Mesodermal cell (in vitro differentiated cells): Measurements from ENCODE around the gene MSI2.

Experiments used
- H3K27ac ChIP-seq: 2 replicates; pipeline ENCODE4 v1.7.0; 2013; ENCODE audit warnings: mild to moderate bottlenecking, low read depth, low read length, moderate library complexity; ENCODE audit not compliant: severe bottlenecking
- H3K36me3 ChIP-seq: 2 replicates; pipeline ENCODE4 v1.7.1; 2013; ENCODE audit warnings: mild to moderate bottlenecking, low read length, moderate library complexity; ENCODE audit not compliant: control insufficient read depth, insufficient read depth
- H3K4me1 ChIP-seq: one replicate; pipeline ENCODE4 v1.7.1; 2013; ENCODE audit warnings: mild to moderate bottlenecking, low read length; ENCODE audit not compliant: insufficient read depth, control insufficient read depth, poor library complexity, severe bottlenecking
- H3K4me3 ChIP-seq: 2 replicates; pipeline ENCODE4 v1.7.0; 2013; ENCODE audit warnings: low read length, control low read depth, mild to moderate bottlenecking; ENCODE audit not compliant: insufficient read depth, poor library complexity, severe bottlenecking; ENCODE audit errors: extremely low read depth
- H3K9me3 ChIP-seq: 2 replicates; pipeline ENCODE4 v1.7.1; 2013; ENCODE audit warnings: mild to moderate bottlenecking, low read length, moderate library complexity; ENCODE audit not compliant: control insufficient read depth
- WGBS, 2 experiments: methylation state at CpG; one replicate each; pipeline ENCODE4 v1.1.5; 2013; ENCODE audit warnings: missing lambda C conversion rate in 2 of 2; ENCODE audit not compliant: insufficient coverage in 2 of 2; 5-methylcytosine and 5-hydroxymethylcytosine counted together

MSI2 gene

DNA sequence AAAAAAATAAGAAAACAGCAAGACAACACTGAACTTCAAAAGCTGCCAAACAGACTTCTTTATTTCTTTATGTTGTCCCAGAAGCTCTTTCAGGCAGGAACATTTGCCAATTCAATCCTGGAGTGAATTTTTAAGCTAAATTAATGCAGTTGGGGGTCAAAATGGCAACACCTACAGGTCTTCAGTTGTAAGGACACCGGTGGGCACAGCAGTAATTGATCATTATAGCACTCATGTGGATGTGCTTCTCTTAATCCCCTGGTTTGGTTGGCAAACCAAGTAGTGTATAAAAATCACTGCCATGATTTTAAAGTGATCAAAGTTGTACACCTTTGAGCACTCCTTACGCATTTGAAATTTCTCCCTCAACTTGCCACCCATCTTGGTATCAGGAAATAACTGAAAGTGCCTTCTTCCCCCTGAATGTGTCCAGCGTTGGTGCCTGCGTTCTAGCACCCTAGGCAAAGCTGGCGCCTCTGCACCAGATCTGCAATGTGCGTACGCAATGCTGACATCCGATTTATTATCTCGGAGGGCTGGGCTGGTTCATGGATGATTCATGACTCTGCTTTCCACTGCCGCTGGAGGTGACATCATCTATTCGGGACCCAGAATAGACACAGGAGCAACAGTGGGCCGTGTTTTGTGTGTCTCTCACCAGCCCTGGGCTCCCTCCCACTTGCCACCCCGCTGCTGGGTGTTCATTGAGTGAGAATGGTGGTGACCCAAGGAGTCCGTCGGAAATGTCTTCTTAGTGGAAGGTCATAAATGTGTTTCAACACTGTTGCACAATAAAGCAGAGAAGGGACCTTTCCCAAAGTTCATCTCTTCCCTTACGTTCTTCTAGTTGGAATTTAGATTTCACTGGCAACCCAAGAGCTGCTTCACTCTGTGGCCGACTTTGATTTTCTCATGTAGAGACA lies 285.4 kb downstream of the MSI2 start:
- 91 to 93% methylated on average over 14 to 15 of the region's 17 CpGs for WGBS, 2 experiments

DNA sequence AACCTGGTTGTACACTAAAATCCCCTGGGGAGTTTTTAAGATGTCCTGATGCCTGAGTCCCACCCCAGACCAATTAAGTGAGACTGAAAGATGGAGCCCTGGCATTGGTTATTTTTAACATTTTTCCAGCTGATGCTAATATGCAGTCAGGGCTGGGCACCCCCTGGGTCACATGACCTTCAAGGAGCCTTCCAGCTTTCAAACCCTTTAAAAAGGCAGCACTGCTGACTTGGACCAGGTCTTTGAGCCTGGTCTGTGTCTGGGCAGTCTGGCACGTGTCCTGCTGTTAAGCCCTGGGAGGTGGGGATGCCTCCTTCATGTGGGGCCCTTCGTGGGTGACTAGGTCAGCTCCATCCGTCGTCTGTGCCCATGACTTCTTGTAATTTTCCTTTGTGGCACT lies 286.2 kb downstream of the MSI2 start:
- H3K27ac ChIP-seq = peak overlapping the region; percentile 58
- peaks cover 7% of the 10 kb centered on the region for H3K9me3 ChIP-seq
- peaks cover 68% of the 10 kb centered on the region for H3K4me1 ChIP-seq
- no peak overlapping the region for H3K4me3 ChIP-seq
- 67 to 100% methylated on average over 1 to 2 of the region's 4 CpGs for WGBS, 2 experiments
- H3K36me3 ChIP-seq = peaks cover 12% of the 10 kb centered on the region

More for the DNA sequence above, 285.4 kb downstream of the MSI2 start:
- H3K4me3 ChIP-seq = no peak overlapping the region
- peak overlapping the region; percentile 58 for H3K27ac ChIP-seq
- H3K9me3 ChIP-seq = peaks cover 7% of the 10 kb centered on the region
- H3K36me3 ChIP-seq = peaks cover 12% of the 10 kb centered on the region
- peaks cover 73% of the 10 kb centered on the region for H3K4me1 ChIP-seq

DNA sequence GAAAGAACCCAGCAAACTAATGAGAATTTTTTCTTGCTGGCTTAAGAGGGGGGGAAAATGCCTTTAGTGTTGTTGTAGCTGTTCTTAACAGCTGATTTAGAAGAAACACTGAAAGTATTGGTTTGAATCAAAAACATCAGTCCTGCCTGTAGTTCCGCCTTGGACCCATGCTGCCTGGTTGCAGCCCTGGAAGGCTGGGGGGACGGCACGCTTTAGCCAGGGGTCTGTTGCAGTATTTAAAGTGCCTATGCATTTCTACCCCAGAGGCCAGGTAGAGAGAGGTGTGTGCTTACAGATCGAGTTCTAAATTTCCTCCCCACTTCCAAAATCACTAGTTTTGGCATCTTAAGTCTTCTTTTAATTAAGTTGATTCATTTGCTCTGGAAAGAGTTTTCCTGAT lies 286.9 kb downstream of the MSI2 start:
- Histone ChIP-seq H3K36me3 (peaks cover 12% of the 10 kb centered on the region), H3K4me3 (no peak overlapping the region), H3K4me1 (peaks cover 68% of the 10 kb centered on the region), H3K27ac (no peak overlapping the region), H3K9me3 (peaks cover 7% of the 10 kb centered on the region)
- WGBS, 2 experiments = 87 to 100% methylated on average over 1 to 3 of the region's 4 CpGs

DNA sequence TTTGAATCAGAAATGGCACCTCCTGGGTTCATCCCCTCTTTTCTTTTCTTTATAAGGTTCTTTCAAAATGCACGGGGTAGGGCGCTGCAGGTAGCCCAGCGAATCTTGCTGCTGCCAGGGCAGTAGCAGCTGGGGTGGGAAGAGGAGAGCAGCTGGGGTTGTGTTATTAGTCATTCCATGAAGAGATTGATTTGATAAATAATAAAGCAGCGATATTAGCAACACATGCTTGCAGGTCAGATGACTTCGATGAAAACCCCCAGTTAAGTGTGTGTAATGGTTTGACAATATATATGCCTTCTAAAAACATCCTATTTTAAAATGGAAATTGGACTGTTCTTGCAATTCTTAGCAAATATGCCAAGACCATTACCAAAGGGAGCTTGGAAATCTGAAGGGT lies 288.1 kb downstream of the MSI2 start:
- Histone ChIP-seq H3K4me1 (peaks cover 70% of the 10 kb centered on the region), H3K27ac (no peak overlapping the region), H3K4me3 (no peak overlapping the region), H3K9me3 (peaks cover 7% of the 10 kb centered on the region), H3K36me3 (peaks cover 12% of the 10 kb centered on the region)
- WGBS, 2 experiments = 92 to 100% methylated on average over 1 to 2 of the region's 5 CpGs

DNA sequence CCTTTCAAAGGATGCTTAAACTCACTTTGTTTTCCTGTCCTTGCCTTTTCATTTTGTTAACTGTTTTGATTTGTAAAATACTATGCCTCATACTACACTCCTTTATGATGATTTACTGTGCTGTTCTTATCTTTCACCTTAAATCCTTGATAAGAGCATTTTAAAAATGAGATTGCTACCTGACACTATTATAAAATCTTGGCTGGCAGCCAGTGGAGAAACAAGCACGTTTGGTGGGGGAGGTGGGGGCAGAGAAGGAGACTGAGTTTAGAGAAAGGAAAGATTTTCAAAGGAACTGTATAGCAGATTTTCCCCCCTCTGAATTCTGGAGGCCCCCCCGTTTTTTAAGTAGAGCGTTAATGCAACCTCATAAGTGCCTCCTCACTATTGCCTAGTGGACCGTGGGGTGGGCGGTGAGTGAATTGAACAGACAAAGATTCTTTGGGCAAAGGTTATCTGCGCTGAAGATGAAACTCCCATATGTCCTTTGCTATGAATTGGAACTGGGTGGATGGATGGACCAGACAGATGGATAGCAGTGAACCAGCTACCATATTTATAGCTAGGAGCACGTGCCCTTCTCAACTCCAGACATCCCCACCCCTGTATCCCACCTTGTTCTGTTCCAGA lies 288.6 kb downstream of the MSI2 start:
- Histone ChIP-seq H3K4me1 (peaks cover 72% of the 10 kb centered on the region), H3K36me3 (peaks cover 12% of the 10 kb centered on the region), H3K27ac (peak overlapping the region; percentile 36), H3K4me3 (no peak overlapping the region), H3K9me3 (peaks cover 7% of the 10 kb centered on the region)
- 87 to 100% methylated on average over 3 to 4 of the region's 7 CpGs for WGBS, 2 experiments

DNA sequence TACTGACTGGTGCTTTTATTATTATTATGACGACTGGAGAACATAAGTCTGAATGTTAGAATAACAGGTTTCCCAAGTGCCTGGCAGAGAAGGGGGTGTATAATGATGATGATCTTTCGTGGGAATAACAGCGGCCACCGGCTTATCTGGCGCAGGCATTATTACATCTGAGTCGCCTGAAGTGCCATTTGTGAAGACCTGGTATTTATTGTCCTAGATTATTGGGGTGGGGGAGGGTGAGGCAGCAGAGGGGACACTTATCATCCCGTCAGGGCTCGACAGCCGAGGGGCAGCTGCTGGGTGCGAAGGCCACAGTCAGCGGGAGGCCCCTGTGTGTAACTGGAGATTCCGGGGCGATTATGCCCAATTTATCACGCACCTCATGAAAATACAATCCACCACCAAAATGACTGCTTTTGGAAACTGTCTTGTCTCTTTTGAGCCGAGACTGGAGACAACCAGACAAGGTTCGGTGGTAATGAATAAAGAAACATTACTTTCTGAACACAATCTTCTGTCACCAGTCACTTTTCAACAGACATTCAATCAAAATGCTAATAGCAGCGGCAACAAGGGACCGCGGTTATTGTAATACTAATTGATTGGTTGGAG lies 289.5 kb downstream of the MSI2 start:
- Histone ChIP-seq H3K27ac (peak overlapping the region; percentile 37), H3K4me3 (no peak overlapping the region), H3K4me1 (peaks cover 75% of the 10 kb centered on the region), H3K36me3 (peaks cover 5% of the 10 kb centered on the region), H3K9me3 (no peaks in the 10 kb centered on the region)
- WGBS, 2 experiments = 81 to 93% methylated on average over 12 of the region's 19 CpGs

DNA sequence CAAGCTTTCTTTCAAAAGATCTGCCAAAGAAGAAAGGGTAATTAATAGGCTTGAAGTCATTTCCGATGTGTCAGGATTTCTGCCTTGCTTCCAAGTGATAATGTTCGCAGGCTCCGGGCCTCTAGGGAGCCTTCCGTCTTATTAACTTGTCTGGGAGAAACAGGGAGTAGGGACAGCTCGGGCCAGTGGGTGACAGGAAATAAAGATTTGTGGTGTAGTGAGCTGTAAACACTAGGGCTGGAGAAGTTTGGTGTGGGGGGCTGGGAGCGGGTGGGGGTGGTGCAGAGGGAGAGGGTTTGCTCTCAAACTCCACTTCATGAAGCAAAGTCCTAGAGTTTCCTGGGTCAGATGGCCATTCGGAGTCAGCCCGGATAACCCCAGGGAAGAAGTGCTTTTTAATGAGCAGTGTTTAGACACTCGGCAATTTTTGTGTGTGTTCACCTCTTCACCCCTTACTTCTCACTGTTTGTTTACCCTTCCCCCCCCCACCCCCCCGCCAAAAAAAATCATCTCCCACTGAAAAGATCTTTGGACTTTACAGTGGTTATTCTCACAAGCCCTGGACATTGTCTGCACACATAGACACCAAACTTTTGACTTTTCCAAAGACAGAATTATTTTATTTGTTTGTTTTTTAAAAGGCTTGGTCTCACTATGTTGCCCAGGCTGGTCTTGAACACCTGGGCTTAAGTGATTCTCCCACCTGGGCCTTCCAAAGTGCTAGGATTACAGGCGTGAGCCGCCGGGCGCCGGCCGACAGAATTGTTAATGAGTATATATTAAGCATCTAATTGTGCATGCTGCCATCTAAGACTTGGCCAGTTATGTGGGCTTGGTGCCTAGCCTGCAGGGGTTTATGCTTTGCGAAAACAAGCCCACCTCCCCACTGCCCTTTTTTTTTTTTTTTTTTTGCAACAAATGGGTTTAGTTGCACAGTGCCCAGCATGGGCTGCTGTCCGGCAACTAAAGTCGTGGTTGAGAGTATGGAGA lies 292.4 kb downstream of the MSI2 start:
- no peak overlapping the region for H3K4me3 ChIP-seq
- peak overlapping the region; percentile 89 for H3K27ac ChIP-seq
- H3K36me3 ChIP-seq = peaks cover 8% of the 10 kb centered on the region
- 0 to 67% methylated on average over 1 to 14 of the region's 19 CpGs for WGBS, 2 experiments
- no peaks in the 10 kb centered on the region for H3K9me3 ChIP-seq
- peaks cover 78% of the 10 kb centered on the region for H3K4me1 ChIP-seq

DNA sequence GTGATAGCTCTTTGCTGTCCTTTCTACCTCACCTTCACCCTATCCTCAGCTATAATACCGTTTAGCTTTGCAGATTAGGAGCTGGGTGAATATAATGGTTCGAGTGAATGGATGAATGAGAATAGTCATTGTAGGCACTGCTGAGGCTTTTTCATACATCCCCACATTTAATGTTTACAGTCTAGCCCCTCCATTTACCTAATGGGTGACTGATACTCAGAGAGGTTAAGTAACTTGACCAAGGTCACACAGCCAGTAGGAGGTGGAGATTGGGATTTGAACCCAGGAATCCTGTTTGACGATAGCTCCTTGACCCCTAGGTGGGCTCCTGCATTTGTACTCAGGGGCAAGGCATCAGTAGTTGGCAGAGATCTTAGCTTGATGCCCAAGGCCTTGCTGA lies 293.1 kb downstream of the MSI2 start:
- WGBS, 2 experiments = 78 to 100% methylated on average over 1 of the region's 3 CpGs
- peaks cover 77% of the 10 kb centered on the region for H3K4me1 ChIP-seq
- H3K9me3 ChIP-seq = no peaks in the 10 kb centered on the region
- H3K27ac ChIP-seq = peak overlapping the region; percentile 89
- peaks cover 8% of the 10 kb centered on the region for H3K36me3 ChIP-seq
- H3K4me3 ChIP-seq = no peak overlapping the region

DNA sequence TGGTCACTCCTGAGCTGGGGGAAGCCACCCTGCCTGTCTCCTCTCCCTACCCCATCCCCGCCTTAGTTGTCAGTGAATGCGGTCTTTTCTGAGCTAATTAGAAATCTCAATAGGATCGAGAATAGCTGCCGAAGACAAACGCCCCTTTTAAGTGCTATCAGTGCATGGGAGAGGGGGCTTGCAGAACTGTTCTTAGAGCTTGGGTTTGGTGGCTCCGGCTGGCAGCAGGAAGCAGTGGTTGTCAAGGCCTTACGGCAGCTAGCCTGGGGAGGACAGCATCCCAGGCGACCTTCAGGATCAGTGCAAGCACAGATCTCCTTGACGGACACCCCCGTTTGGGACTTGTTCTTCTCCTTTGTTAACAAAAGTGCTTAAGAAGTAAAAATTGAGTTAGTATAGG lies 293.7 kb downstream of the MSI2 start:
- Histone ChIP-seq H3K4me3 (no peak overlapping the region), H3K36me3 (peaks cover 8% of the 10 kb centered on the region), H3K4me1 (peaks cover 80% of the 10 kb centered on the region), H3K27ac (no peak overlapping the region), H3K9me3 (no peaks in the 10 kb centered on the region)
- WGBS, 2 experiments = 46 to 48% methylated on average over 7 to 9 of the region's 10 CpGs
